Astrocyte (in vitro differentiated cells and primary cell): ENCODE measurements around the gene RALB.

Source experiments
- EZH2 ChIP-seq: IDR thresholded peaks from 2 replicates; pipeline ENCODE4 v1.6.1; 2012; ENCODE audit warnings: mild to moderate bottlenecking, low read length, inconsistent platforms; ENCODE audit not compliant: insufficient read depth
- TF ChIP-seq, protein P1 (sequence below): IDR thresholded peaks from 2 replicates; pipeline ENCODE4 v1.5.1; 2011; ENCODE audit warnings: low read depth, mild to moderate bottlenecking, inconsistent platforms, low read length, moderate library complexity; ENCODE audit not compliant: insufficient read depth

DNA sequence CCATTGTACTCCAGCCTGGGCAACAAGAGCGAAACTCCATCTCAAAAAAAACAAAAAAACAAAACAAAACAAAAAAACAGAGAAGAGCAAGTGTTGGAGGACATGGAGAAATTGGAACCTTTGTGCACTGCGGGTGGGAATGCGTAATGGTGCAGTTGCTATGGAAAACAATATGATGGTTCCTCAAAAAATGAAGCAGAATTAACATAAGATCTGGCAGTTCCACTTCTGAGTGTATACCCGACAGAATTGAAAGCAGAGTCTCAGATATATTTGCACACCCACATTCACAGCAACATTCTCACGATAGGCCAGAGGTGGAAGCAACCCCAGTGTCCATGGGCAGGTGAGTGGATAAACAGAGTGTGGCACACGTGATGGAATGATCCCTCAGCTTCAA, 11.0 kb upstream of the RALB start:
- TF ChIP-seq, protein P1, sequence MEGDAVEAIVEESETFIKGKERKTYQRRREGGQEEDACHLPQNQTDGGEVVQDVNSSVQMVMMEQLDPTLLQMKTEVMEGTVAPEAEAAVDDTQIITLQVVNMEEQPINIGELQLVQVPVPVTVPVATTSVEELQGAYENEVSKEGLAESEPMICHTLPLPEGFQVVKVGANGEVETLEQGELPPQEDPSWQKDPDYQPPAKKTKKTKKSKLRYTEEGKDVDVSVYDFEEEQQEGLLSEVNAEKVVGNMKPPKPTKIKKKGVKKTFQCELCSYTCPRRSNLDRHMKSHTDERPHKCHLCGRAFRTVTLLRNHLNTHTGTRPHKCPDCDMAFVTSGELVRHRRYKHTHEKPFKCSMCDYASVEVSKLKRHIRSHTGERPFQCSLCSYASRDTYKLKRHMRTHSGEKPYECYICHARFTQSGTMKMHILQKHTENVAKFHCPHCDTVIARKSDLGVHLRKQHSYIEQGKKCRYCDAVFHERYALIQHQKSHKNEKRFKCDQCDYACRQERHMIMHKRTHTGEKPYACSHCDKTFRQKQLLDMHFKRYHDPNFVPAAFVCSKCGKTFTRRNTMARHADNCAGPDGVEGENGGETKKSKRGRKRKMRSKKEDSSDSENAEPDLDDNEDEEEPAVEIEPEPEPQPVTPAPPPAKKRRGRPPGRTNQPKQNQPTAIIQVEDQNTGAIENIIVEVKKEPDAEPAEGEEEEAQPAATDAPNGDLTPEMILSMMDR = no peak
- TF ChIP-seq EZH2 = no peak
